NCI-H128 (cell line): ENCODE results near the gene DLL3.

Source experiments
- DNase-seq: peaks from one replicate; lab custom pipeline; 2025; ENCODE audit not compliant: unreplicated experiment; lab: John Stamatoyannopoulos, UW

Gene DLL3

DNA sequence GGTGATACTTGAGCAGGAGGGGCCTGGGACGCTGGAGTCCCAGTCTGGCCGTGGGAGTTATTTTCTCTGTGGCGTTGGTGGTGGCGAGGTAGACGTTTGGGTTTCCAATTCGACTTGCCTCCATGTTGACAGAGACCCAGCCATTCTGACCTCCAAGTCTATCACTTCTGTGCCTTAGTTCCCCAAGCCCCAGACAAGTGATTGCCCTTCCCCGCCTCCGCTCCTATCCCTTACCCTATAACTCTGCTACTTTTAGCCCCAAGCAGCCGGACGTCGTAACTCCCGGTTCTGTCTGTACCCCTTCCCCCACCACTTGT, 17.6 kb upstream of the DLL3 start:
- no peak for DNase-seq

- no peak for DNase-seq
Measured at GRCh38 chr19:39481676-39482075, 17.1 kb upstream of the DLL3 start.

GRCh38 chr19:39483141-39483540, 15.6 kb upstream of the DLL3 start:
- no peak for DNase-seq

DNA sequence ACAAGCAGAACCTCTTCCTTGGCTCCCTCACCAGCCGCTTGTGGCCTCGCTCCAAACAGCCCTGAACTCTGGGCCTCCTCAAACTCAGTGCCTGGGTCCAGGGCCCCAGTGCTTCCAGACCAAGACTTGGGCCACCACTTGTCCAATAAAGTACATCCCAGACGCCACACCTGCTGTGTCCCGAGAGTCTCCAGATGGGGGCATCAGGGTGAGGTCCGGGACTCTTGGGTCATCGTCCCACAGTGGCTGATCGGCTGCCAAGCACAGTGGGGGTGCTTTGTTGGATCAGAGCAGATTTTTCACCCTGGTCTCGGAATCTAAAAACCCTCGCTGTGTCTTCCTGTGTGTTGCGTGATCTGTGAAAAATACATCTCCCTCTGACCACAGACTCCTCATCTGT, 9.0 kb upstream of the DLL3 start:
- DNase-seq, result no peak

DNA sequence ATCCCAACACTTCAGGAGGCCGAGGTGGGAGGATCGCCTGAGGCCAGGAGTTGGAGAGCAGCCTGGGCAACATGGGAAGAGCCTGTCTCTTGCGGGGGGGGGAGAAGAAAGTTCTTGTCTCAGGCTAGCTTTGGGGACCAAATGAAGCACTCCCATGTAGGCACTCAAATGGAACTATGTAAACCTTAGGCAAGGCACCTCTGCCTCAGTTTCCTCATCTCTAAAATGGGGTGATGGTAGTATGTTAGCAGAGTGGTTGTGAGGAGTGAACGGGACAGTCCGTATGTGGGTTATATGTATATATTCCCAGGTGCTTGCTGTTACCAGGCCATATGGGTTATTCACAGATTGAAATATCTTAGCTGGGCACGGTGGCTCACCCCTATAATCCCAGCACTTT, 6.5 kb upstream of the DLL3 start:
- no peak for DNase-seq

DNA sequence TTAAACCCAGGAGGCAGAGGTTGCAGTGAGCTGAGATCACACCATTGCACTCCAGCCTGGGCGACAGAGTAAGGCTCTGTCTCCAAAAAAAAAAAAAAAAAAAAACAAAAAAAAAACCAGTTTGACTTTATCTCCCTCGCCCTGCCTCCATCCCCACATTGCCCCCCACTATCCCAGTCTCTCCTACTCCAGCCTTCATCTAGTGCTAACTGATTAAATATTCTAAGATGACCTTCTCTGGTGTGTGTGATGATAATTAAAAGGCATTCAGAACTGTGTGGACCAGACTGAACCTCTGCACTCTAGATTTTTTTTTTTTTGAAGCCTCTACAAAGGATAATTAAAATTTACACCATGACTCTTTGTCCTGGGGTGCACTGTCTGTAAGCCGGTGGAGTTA, 6.0 kb upstream of the DLL3 start:
- DNase-seq, result no peak

- no peak for DNase-seq
Measured at GRCh38 chr19:39494661-39495060, 4.1 kb upstream of the DLL3 start.

DNA sequence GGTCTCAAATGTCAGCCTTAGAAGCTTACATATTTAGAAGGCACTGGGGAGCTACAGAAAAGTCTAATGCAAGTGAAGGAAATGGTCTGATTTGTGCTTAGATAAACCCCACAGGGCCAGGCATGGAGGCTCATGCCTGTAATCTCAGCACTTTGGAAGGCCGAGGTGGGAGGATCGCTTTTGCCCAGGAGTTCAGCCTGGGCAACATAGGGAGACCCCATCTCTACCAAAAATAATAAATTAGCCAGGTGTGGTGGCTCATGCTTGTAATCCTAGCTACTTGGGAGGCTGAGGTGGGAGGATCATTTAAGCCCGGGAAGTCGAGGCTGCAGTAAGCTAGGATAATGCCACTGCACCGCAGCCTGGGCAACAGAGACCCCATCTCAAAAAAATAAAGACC, 2.7 kb upstream of the DLL3 start:
- no peak for DNase-seq

DNA sequence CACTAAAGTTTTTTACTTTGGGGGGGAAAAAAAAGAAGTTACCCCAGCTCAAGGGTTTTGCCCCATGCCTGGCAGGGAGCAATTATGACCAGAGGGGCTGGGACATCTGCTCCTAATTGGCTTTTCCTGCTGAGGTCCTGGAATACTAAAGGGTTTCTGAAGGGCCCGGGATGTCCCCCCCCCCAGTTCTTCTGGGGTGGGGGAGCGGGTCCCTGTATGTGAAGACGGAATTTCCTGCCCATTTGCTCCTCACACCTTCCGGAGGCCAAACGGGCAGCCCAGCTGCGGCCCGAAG, 1.1 kb upstream of the DLL3 start:
- DNase-seq, result no peak

DNA sequence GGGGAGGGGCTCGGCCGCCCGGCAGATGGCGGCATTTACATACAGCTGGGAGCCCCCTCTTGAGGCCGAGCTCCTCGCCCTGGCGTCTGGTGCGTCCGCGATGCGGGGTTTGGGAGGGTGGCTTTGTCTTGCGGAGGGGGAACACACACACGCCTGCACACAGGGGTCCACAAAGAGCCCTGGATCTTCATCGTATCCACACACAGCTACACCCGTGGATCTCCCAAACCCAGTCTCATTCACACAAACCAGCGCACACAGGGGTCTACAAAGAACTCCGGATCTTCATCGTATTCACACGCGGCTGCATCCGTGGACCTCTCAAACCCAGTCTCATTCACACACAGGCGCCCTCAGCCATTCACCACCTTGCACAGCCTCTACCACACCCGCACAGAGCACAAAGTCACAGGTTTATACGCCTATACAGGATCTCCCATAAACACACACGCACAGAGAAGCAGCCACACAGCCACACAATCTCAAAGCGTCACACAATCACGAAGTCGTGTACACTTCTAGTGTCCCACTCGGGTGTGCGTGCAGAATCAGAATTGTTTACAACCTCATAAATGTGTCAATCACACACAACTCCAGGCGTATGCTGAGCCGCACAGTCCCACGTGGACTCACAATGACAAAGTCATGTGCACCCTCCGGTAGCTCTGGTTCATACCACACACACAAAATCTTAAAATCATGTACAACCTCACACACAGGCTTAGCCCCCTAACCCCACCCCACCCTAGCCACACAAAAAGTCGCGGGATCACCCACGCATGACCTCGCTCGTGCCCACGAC, 550 bp upstream of the DLL3 start:
- peak; percentile 78 for DNase-seq

DNA sequence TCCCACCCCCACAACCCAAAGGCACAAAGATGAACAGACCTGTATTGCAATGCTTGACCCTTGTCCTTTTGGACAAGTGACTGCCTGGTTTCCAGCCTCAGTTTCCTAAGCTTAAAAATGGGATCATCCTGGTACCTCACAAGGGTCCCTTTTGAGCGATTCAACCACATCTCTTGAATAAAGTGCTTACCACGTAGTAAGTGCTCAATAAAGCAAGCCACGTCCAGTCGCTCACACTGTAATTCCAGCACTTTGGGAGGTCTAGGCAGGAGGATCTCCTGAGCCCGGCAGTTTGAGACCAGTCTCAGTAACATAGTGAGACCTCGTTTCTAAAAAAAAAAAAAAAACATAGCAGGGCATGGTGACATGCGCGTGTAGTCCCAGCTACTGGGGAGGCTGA, 1.2 kb downstream of the DLL3 start:
- no peak for DNase-seq

DNA sequence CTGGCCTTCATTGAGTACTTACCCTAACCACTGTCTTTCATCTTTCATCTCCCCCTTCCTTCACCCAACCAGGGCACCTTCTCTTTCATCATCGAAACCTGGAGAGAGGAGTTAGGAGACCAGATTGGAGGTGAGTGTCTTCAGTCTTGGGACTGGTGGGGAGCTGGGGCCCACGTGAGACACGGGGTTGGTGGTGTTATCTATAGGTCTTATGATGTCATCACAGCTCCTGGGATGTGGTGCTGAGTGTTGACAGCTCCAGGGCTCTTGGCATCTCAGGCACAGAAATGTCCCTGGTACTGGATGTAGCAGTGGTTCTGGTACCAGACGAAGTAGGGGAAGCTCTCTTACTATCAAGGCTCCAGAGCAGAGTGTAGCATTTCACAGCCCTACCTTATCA, 1.8 kb downstream of the DLL3 start:
- DNase-seq, result no peak

GRCh38 chr19:39501340-39501739, 2.6 kb downstream of the DLL3 start:
- DNase-seq, result no peak

DNA sequence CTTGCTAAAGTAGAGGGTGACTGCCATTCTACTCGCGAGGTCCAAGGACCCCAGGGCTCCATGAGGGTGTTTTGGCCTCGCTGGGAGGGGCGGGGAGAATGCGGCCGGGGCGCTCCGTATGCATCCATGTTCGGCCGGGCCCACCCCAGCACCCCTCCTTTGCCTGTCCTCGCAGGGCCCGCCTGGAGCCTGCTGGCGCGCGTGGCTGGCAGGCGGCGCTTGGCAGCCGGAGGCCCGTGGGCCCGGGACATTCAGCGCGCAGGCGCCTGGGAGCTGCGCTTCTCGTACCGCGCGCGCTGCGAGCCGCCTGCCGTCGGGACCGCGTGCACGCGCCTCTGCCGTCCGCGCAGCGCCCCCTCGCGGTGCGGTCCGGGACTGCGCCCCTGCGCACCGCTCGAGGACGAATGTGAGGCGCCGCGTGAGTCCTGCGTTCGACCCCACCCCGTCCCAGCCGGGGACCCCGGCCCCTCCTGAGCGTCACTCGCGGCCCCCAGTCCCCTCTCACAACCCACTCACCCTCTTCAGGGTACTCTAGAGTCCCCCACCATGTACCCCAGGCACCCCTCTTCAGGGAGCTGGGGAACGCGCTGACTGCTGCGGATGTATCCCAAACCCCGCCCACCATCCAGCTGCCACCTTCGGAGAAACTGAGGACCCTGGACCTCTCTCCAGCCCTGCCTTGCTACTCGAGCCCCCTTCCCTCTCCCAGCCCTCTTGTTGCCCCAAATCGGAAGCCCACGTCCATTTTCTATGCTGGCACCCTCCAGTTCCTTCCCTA, 4.1 kb downstream of the DLL3 start:
- no peak for DNase-seq

- no peak for DNase-seq
Measured at GRCh38 chr19:39506598-39506943, 7.8 kb downstream of the DLL3 start.

- DNase-seq, result peak; percentile 50
Measured at GRCh38 chr19:39506944-39507714, 8.4 kb downstream of the DLL3 start.

DNA sequence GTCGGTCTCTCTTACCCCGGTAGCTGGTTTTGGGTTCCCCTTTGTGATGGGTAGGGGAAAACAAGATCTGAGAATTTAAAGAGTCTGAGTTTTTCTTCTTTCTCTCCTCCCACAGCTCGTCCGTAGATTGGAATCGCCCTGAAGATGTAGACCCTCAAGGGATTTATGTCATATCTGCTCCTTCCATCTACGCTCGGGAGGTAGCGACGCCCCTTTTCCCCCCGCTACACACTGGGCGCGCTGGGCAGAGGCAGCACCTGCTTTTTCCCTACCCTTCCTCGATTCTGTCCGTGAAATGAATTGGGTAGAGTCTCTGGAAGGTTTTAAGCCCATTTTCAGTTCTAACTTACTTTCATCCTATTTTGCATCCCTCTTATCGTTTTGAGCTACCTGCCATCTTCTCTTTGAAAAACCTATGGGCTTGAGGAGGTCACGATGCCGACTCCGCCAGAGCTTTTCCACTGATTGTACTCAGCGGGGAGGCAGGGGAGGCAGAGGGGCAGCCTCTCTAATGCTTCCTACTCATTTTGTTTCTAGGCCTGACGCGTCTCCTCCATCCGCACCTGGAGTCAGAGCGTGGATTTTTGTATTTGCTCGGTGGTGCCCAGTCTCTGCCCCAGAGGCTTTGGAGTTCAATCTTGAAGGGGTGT, 9.1 kb downstream of the DLL3 start:
- DNase-seq, result no peak

DNA sequence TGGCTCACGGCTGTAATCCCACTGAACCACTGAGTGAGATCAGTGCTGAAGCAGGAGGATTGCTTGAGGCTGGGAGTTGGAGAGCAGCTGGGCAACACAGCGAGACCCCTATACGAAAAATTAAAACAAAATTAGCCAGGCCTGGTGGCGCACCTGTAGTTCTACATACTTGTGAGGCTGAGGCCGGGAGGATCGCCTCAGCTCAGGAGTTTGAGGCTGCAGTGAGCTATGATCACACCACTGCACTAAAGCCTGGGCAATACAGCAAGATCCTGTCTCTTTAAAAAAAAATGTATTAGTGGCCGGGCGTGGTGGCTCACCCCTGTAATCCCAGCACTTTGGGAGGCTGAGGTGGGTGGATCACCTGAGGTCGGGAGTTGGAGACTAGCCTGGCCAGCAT, 9.9 kb downstream of the DLL3 start:
- no peak for DNase-seq

DNA sequence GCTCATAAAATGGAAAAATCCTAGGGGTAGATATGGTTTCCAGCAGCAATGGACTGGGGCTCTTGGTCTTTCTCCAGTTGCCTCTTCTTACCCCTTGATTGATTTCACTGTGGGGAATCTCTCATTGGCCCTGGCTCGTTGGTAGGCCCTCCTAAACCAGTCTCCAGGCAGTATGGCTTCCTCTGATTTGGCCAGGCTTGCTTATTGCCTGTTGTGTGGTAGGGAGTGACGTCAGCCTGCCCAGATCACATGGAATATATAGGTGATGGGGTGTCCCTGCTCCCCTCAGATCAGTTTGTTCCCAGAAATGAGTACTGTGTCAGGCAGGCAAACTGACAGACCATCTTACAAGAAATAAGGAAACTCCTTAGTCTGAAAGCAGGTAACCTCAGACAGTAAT, 10.5 kb downstream of the DLL3 start:
- no peak for DNase-seq

- DNase-seq, result no peak
Measured at GRCh38 chr19:39512988-39513387, 14.2 kb downstream of the DLL3 start.

GRCh38 chr19:39514840-39515550, 16.2 kb downstream of the DLL3 start, which contains the start of gene SELENOV:
Gene SELENOV, plus strand, starts transcription at chr19:39515139. Its CDS starts 74 bp downstream, at chr19:39515213.
- DNase-seq, result no peak
